ENCODE results near the gene TIPRL.

GRCh38 chr1:168172250-168172915 lies 6.4 kb upstream of the TIPRL start:
- TF ChIP-seq CTCF (IDR thresholded peaks at IDR 0.05) (no peak), POLR2AphosphoS5 (IDR thresholded peaks at IDR 0.05) (no peak)
